ENCODE measurements around the gene EIF6. TPM values are rescaled to one million over a fixed set of nuclear protein-coding genes. Genes with fewer than 3 reads are reported as not detected.

The EIF6 gene
- total and polyA plus RNA-seq, 2 of the 8 experiments (the other 6 are each of a cell fraction or from before 2014, with no cell fraction given), result 184 to 319 TPM

- TF ChIP-seq CTBP2 (IDR thresholded peaks at IDR 0.05; ENCODE audit: borderline replicate concordance, insufficient read depth, insufficient read length, low read length), result no peak
- no peak for TF ChIP-seq RAD21 (IDR thresholded peaks at IDR 0.05 in 1 of 2, conservative IDR thresholded peaks at IDR 0.05 in 1 of 2; ENCODE audit: low read depth in 2 of 2, low read length in 2 of 2)
- TF ChIP-seq ASH2L (IDR thresholded peaks at IDR 0.05; ENCODE audit: low read length), result peak; percentile 76
- no peak for TF ChIP-seq CTCF (IDR thresholded peaks at IDR 0.05; ENCODE audit: control extremely low read depth in 1 of 3, insufficient read depth in 1 of 3, low read depth in 1 of 3, low read length in 3 of 3)
- no peak for TF ChIP-seq SIRT6 (IDR thresholded peaks at IDR 0.05; ENCODE audit: low read length)
- no peak for TF ChIP-seq SUZ12 (IDR thresholded peaks at IDR 0.05; ENCODE audit: low read length)
- TF ChIP-seq RFX5 (IDR thresholded peaks at IDR 0.05; ENCODE audit: borderline replicate concordance, low read depth, low read length), result no peak
- no peak for TF ChIP-seq TEAD4 (IDR thresholded peaks at IDR 0.05; ENCODE audit: low read depth, low read length)
- 0 out of 2 replicates have a peak, but pooled peaks have one; percentile 2 for TF ChIP-seq USF2 (IDR thresholded peaks at IDR 0.05; ENCODE audit: low read length)
- no peak for TF ChIP-seq NRF1 (IDR thresholded peaks at IDR 0.05; ENCODE audit: low read depth, low read length)
- no peak for TF ChIP-seq TCF12 (IDR thresholded peaks at IDR 0.05; ENCODE audit: low read depth, low read length)
- peak; percentile 39; the same call in 1 of the 2 replicates for TF ChIP-seq E2F6 (IDR thresholded peaks at IDR 0.05)
- TF ChIP-seq CBX5 (IDR thresholded peaks at IDR 0.05; ENCODE audit: low read depth, low read length), result no peak
- no peak for TF ChIP-seq JUN (IDR thresholded peaks at IDR 0.05; ENCODE audit: low read depth, low read length)
- no peak for TF ChIP-seq CHD2 (IDR thresholded peaks at IDR 0.05; ENCODE audit: low read length)
- no peak; a peak in 1 of 3 replicates for TF ChIP-seq POLR2A (IDR thresholded peaks at IDR 0.05; ENCODE audit: control extremely low read depth in 1 of 2, low read depth in 2 of 2, low read length in 2 of 2)
- no peak for TF ChIP-seq KDM4A (IDR thresholded peaks at IDR 0.05; ENCODE audit: low read depth, low read length, severe bottlenecking)
- TF ChIP-seq TBP (IDR thresholded peaks at IDR 0.05; ENCODE audit: low read depth, low read length), result peak; percentile 87
- no peak for TF ChIP-seq CREB1 (IDR thresholded peaks at IDR 0.05)
- TF ChIP-seq JUND (IDR thresholded peaks at IDR 0.05; ENCODE audit: low read length), result no peak
Observed at GRCh38 chr20:35284267-35284991, at the start of gene EIF6 (continued).

Measured in H1 (cell line).